A673 (cell line): Measurements from ENCODE around the gene STIP1. TPM values are rescaled to one million over a fixed set of nuclear protein-coding genes. Genes with fewer than 3 reads are reported as not detected.

ENCODE experiments used
- BruUV-seq: library from RNA; stranded (reverse); fragments of 400-500 nt; replicated peaks from 2 replicates; lab custom pipeline; 2021; lab: Mats Ljungman, UMichigan
- CTCF ChIA-PET: fragments of 300-600 bp; sonication (Branson Sonifier 250); formaldehyde crosslinking; loops from one replicate; lab custom pipeline; 2022; ENCODE audit warnings: antibody characterized with exemption; lab: Charles Lee
- POLR2A ChIA-PET: fragments of 300-600 bp; sonication (Branson Sonifier 250); formaldehyde crosslinking; loops from one replicate; lab custom pipeline; 2022; ENCODE audit warnings: antibody characterized with exemption; ENCODE audit not compliant: low non-redundant PET; lab: Charles Lee
- DNase-seq: peaks from one replicate; pipeline ENCODE4 v3.0.0-alpha.2; 2015; ENCODE audit warnings: low spot score
- H3K27ac ChIP-seq: fragments of 200-600 bp; sonication (generic); 2 replicates; pipeline ENCODE4 v1.5.1; 2016; ENCODE audit warnings: mixed run types, low read depth, mild to moderate bottlenecking, mixed read lengths, antibody characterized with exemption, low read length; ENCODE audit not compliant: poor library complexity, severe bottlenecking
- H3K27me3 ChIP-seq: fragments of 200-600 bp; sonication (generic); replicated peaks from 2 replicates; pipeline ENCODE4 v1.6.1; 2017; ENCODE audit warnings: mixed run types, low read depth, mild to moderate bottlenecking, mixed read lengths, antibody characterized with exemption, low read length; ENCODE audit not compliant: insufficient read depth, poor library complexity
- H3K36me3 ChIP-seq: fragments of 200-600 bp; sonication (generic); 2 replicates; pipeline ENCODE4 v1.6.1; 2016; ENCODE audit warnings: mixed run types, mild to moderate bottlenecking, mixed read lengths, antibody characterized with exemption, low read length; ENCODE audit not compliant: insufficient read depth, poor library complexity, severe bottlenecking
- H3K4me1 ChIP-seq: fragments of 200-600 bp; sonication (generic); 2 replicates; pipeline ENCODE4 v1.6.1; 2017; ENCODE audit warnings: mixed run types, mild to moderate bottlenecking, mixed read lengths, antibody characterized with exemption, low read length; ENCODE audit not compliant: insufficient read depth, poor library complexity, severe bottlenecking
- H3K4me3 ChIP-seq: fragments of 200-600 bp; sonication (generic); 2 replicates; pipeline ENCODE4 v1.5.1; 2016; ENCODE audit warnings: low read depth, mixed run types, mild to moderate bottlenecking, mixed read lengths, low read length; ENCODE audit not compliant: poor library complexity, severe bottlenecking
- H3K9me3 ChIP-seq: fragments of 200-600 bp; sonication (generic); 2 replicates; pipeline ENCODE4 v1.6.1; 2016; ENCODE audit warnings: mixed run types, low read depth, mild to moderate bottlenecking, mixed read lengths, antibody characterized with exemption, low read length; ENCODE audit not compliant: poor library complexity, severe bottlenecking
- CTCF ChIP-seq: fragments of 300-800, 200-600 bp; sonication (generic); conservative IDR thresholded peaks from 2 replicates; pipeline ENCODE4 v1.5.1; 2017; ENCODE audit warnings: low read depth, mild to moderate bottlenecking, antibody characterized with exemption, low read length, moderate library complexity, mixed read lengths
- EZH2 ChIP-seq: fragments of 200-600 bp; sonication (generic); IDR thresholded peaks from 2 replicates; pipeline ENCODE4 v1.6.1; 2017; ENCODE audit warnings: borderline replicate concordance, low read depth, mild to moderate bottlenecking, mixed read lengths, antibody characterized with exemption, low read length; ENCODE audit not compliant: poor library complexity, severe bottlenecking
- intact Hi-C: fragments of 100-400 bp; cut with micrococcal nuclease; formaldehyde crosslinking; loops from one replicate; pipeline ENCODE4 v1.10.0; 2022; ENCODE audit not compliant: unreplicated experiment
- total RNA-seq: library from RNA; stranded (reverse); gene quantifications from 2 replicates; pipeline ENCODE4 v1.2.3, GENCODE V29; 2021

The STIP1 gene
- total RNA-seq, 1 experiment from 2014 or later: 577 TPM

GRCh38 chr11:64150481-64151239 lies 35.3 kb upstream of the STIP1 start:
- Histone ChIP-seq H3K27ac (no peak overlapping the region), H3K27me3 (no peaks in the 10 kb centered on the region), H3K36me3 (no peaks in the 10 kb centered on the region), H3K4me1 (peaks cover 22% of the 10 kb centered on the region), H3K9me3 (no peaks in the 10 kb centered on the region), H3K4me3 (no peak overlapping the region)
- CTCF ChIA-PET: interaction anchor here (0.6 to 0.7 kb wide), 3 partner anchors 149 to 312 kb away, joined by 3 read pairs; partner anchors contain the start of gene MARK2
- intact Hi-C loops: no loop called here
- no peak for DNase-seq
- no TSS peak for BruUV-seq
- TF ChIP-seq EZH2: no peak
- TF ChIP-seq CTCF: no peak
- POLR2A ChIA-PET: no interaction called here

- H3K4me3 ChIP-seq: no peak overlapping the region
- H3K36me3 ChIP-seq: no peaks in the 10 kb centered on the region
- intact Hi-C loops: no loop called here
- no TSS peak for BruUV-seq
- H3K27ac ChIP-seq: no peak overlapping the region
- ChIA-PET CTCF (interaction anchor here (0.6 to 0.7 kb wide), 3 partner anchors 149 to 312 kb away, joined by 3 read pairs; partner anchors contain the start of gene MARK2), POLR2A (no interaction called here)
- DNase-seq: no peak
- no peaks in the 10 kb centered on the region for H3K9me3 ChIP-seq
- H3K27me3 ChIP-seq: no peaks in the 10 kb centered on the region
- TF ChIP-seq EZH2: no peak
- no peak for TF ChIP-seq CTCF
- H3K4me1 ChIP-seq: peaks cover 22% of the 10 kb centered on the region
Observed at GRCh38 chr11:64151337-64151736, 34.6 kb upstream of the STIP1 start.

- ChIA-PET CTCF (interaction anchor here (0.6 to 1.9 kb wide), 9 partner anchors 12 to 1507 kb away, joined by 3 to 9 read pairs (median 3); partner anchors contain the start of genes GANAB and MARK2), POLR2A (no interaction called here)
- intact Hi-C loops: no loop called here
- Histone ChIP-seq H3K27ac (no peak overlapping the region), H3K4me3 (no peak overlapping the region), H3K4me1 (peaks cover 17% of the 10 kb centered on the region), H3K9me3 (no peaks in the 10 kb centered on the region), H3K36me3 (no peaks in the 10 kb centered on the region), H3K27me3 (no peaks in the 10 kb centered on the region)
- TF ChIP-seq CTCF: peak; percentile 100
- TF ChIP-seq EZH2: no peak
- peak; percentile 81 for DNase-seq
- BruUV-seq: no TSS peak
Observed at GRCh38 chr11:64152841-64153691, 32.9 kb upstream of the STIP1 start.
